OCI-LY7 (cell line): ENCODE results near the gene PIRT. TPM values are rescaled to one million over a fixed set of nuclear protein-coding genes. Genes with fewer than 3 reads are reported as not detected.

Source experiments
- BruUV-seq: library from RNA; stranded (reverse); fragments of 400-500 nt; replicated peaks from 2 replicates; lab custom pipeline; 2021; lab: Mats Ljungman, UMichigan
- CTCF ChIA-PET: fragments of 300-600 bp; sonication (Branson Sonifier 250); formaldehyde crosslinking; loops from one replicate; lab custom pipeline; 2022; ENCODE audit warnings: antibody characterized with exemption; ENCODE audit not compliant: unreplicated experiment; lab: Charles Lee
- POLR2A ChIA-PET: fragments of 300-600 bp; sonication (Branson Sonifier 250); formaldehyde crosslinking; loops from one replicate; lab custom pipeline; 2022; ENCODE audit warnings: antibody characterized with exemption; lab: Charles Lee
- DNase-seq: peaks from one replicate; pipeline ENCODE4 v3.0.0-alpha.2; 2015; ENCODE audit warnings: low spot score
- H2AFZ ChIP-seq: fragments of 200-600 bp; sonication (generic), shearing (Covaris generic); 2 replicates; pipeline ENCODE4 v1.6.1; 2014; ENCODE audit warnings: mild to moderate bottlenecking, antibody characterized with exemption, low read length, moderate library complexity
- H3K27ac ChIP-seq: fragments of 200-600 bp; sonication (generic); 2 replicates; pipeline ENCODE4 v1.5.1; 2014; ENCODE audit warnings: mixed run types, low read depth, mild to moderate bottlenecking, moderate library complexity, low read length, inconsistent platforms; ENCODE audit not compliant: poor library complexity, severe bottlenecking
- H3K36me3 ChIP-seq: fragments of 200-600 bp; sonication (generic); 2 replicates; pipeline ENCODE4 v1.6.1; 2014; ENCODE audit warnings: mild to moderate bottlenecking, antibody characterized with exemption, low read length, moderate library complexity, mixed read lengths; ENCODE audit not compliant: insufficient read depth
- H3K4me1 ChIP-seq: fragments of 200-600 bp; sonication (generic); 2 replicates; pipeline ENCODE4 v1.5.1; 2014; ENCODE audit warnings: mild to moderate bottlenecking, low read length; ENCODE audit not compliant: insufficient read depth, poor library complexity, severe bottlenecking
- H3K4me2 ChIP-seq: fragments of 200-600 bp; sonication (generic); 2 replicates; pipeline ENCODE4 v1.6.1; 2014; ENCODE audit warnings: mild to moderate bottlenecking, low read length
- H3K4me3 ChIP-seq: fragments of 200-600 bp; sonication (generic); 2 replicates; pipeline ENCODE4 v1.5.1; 2014; ENCODE audit warnings: mild to moderate bottlenecking, low read depth, low read length; ENCODE audit not compliant: poor library complexity, severe bottlenecking
- H3K79me2 ChIP-seq: fragments of 200-600 bp; sonication (generic); 2 replicates; pipeline ENCODE4 v1.6.1; 2016; ENCODE audit warnings: low read depth, mild to moderate bottlenecking, low read length, moderate library complexity, mixed read lengths; ENCODE audit not compliant: insufficient read depth
- H3K9me2 ChIP-seq: fragments of 200-600 bp; sonication (generic); 2 replicates; pipeline ENCODE4 v1.6.1; 2016; ENCODE audit warnings: mild to moderate bottlenecking, low read length, mixed read lengths; ENCODE audit not compliant: insufficient read depth
- H3K9me3 ChIP-seq: fragments of 200-600 bp; sonication (generic); 2 replicates; pipeline ENCODE4 v1.6.1; 2014; ENCODE audit warnings: mild to moderate bottlenecking, mixed run types, low read length, mixed read lengths
- H4K20me1 ChIP-seq: fragments of 200-600 bp; sonication (generic); 2 replicates; pipeline ENCODE4 v1.6.1; 2014; ENCODE audit warnings: mild to moderate bottlenecking, antibody characterized with exemption, low read length, moderate library complexity, mixed read lengths; ENCODE audit not compliant: insufficient read depth
- CTCF ChIP-seq: fragments of 200-600 bp; sonication (generic); conservative IDR thresholded peaks from 2 replicates; pipeline ENCODE4 v1.5.1; 2014; ENCODE audit warnings: mild to moderate bottlenecking, antibody characterized with exemption, low read length, moderate library complexity, mixed read lengths
- EZH2phosphoT487 ChIP-seq: fragments of 200-600 bp; sonication (generic); IDR thresholded peaks from 2 replicates; pipeline ENCODE4 v1.6.1; 2018; ENCODE audit warnings: low read depth, borderline replicate concordance, mild to moderate bottlenecking, mixed run types, antibody characterized with exemption, low read length, moderate library complexity, mixed read lengths
- intact Hi-C: fragments of 100-400 bp; cut with micrococcal nuclease; formaldehyde crosslinking; loops from one replicate; pipeline ENCODE4 v1.10.0; 2022; ENCODE audit not compliant: unreplicated experiment
- total RNA-seq, 2 experiments: library from RNA; depleted of rRNA in 1 of 2; stranded (reverse); fragments of >200 nt in 1 of 2; shearing (Covaris generic) in 1 of 2; gene quantifications; 2 replicates each; pipeline ENCODE4 v1.2.3, GENCODE V29; 2014 to 2022

PIRT gene
- total RNA-seq, 2 experiments from 2014 or later = not detected

GRCh38 chr17:10798910-10799309, 39.0 kb downstream of the PIRT start:
- no peaks in the 10 kb centered on the region for H3K4me1 ChIP-seq

GRCh38 chr17:10798332-10798749, 39.5 kb downstream of the PIRT start:
- Histone ChIP-seq H3K79me2 (no peaks in the 10 kb centered on the region), H3K27ac (no peak overlapping the region), H3K9me3 (no peaks in the 10 kb centered on the region), H3K4me1 (no peaks in the 10 kb centered on the region), H3K9me2 (no peaks in the 10 kb centered on the region), H4K20me1 (no peaks in the 10 kb centered on the region), H3K4me2 (no peak overlapping the region), H3K36me3 (no peaks in the 10 kb centered on the region), H3K4me3 (no peak overlapping the region), H2AFZ (no peak overlapping the region)
- POLR2A ChIA-PET = interaction anchor here (0.6 kb wide), 1 partner anchor 1265 kb away, joined by 3 read pairs; no protein-coding TSS in a partner anchor
- TF ChIP-seq CTCF (no peak), EZH2phosphoT487 (no peak)
- CTCF ChIA-PET = no interaction called here
- no peak for DNase-seq
- intact Hi-C loops = no loop called here
- BruUV-seq = no TSS peak

More at GRCh38 chr17:10798910-10799309, 39.0 kb downstream of the PIRT start:
- H3K9me3 ChIP-seq = no peaks in the 10 kb centered on the region
- H3K36me3 ChIP-seq = no peaks in the 10 kb centered on the region
- no peak overlapping the region for H3K27ac ChIP-seq
- ChIA-PET CTCF (no interaction called here), POLR2A (interaction anchor here (0.5 to 0.6 kb wide), 2 partner anchors 115 to 1266 kb away, joined by 3 read pairs; no protein-coding TSS in a partner anchor)
- BruUV-seq = no TSS peak
- H3K4me3 ChIP-seq = no peak overlapping the region
- no peaks in the 10 kb centered on the region for H4K20me1 ChIP-seq
- TF ChIP-seq CTCF (no peak), EZH2phosphoT487 (no peak)
- H3K9me2 ChIP-seq = no peaks in the 10 kb centered on the region
- H3K4me2 ChIP-seq = no peak overlapping the region
- no peak overlapping the region for H2AFZ ChIP-seq
- intact Hi-C loops = no loop called here
- no peaks in the 10 kb centered on the region for H3K79me2 ChIP-seq
- no peak for DNase-seq

DNA sequence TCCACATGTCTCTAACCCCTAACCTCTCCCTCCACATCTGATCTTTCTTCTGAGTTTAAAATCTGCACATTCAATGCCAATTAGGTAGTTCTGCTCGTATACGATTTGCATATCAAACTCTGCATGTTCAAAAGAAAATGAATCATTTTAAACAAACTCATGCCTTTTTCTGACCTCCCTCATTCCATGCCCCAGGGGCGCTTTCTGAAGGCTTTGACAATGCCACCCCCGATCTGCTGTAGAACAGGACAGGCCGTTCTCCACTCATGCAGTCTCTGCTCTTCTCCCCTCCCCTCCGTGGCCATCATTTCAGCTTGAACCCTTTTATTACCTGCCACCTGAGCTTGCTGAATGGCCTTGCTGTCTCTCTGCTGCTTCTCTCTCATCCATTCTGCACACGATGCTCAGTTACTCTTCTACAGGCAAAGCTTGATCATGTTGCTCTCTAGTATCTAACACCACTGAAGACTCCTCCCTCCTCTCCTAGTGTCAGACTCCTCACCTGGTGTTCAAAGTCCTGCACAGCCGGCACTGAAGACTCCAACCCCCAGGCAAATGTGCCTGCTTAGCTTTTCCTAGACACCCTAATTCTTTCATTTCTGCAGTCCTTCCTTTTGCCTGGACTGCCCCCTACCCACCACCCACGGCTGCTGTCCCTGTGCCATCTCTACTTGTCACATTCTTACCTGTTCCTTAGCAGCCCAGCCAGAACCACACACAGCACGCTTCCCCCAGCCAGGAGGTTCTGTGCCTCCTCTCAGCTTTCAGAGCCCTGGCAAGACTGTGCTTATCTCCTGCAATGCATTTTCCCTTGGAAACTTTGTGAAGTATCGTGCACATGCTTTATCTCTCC, 40.2 kb downstream of the PIRT start:
- Histone ChIP-seq H3K9me2 (no peaks in the 10 kb centered on the region), H4K20me1 (no peaks in the 10 kb centered on the region), H3K4me3 (no peak overlapping the region), H3K4me2 (no peak overlapping the region), H3K79me2 (no peaks in the 10 kb centered on the region), H3K4me1 (no peaks in the 10 kb centered on the region), H3K36me3 (no peaks in the 10 kb centered on the region), H3K9me3 (no peaks in the 10 kb centered on the region), H3K27ac (no peak overlapping the region), H2AFZ (no peak overlapping the region)
- DNase-seq = no peak
- no TSS peak for BruUV-seq
- POLR2A ChIA-PET = no interaction called here
- TF ChIP-seq CTCF (no peak), EZH2phosphoT487 (no peak)
- CTCF ChIA-PET = no interaction called here
- intact Hi-C loops = no loop called here
